GM21717 (cell line): ENCODE measurements around the gene RHOU.
"Not testable (repeated sequence)": the region's sequence is repeated elsewhere in the genome, so short reads cannot be mapped to it uniquely, and the experiment has no call there.

ENCODE experiments used
- ATAC-seq: cut with Tn5 transposase; IDR thresholded peaks from one replicate; pipeline ENCODE4 v1.9.1; 2021; ENCODE audit warnings: mild to moderate bottlenecking, moderate library complexity; ENCODE audit not compliant: unreplicated experiment

RHOU gene

DNA sequence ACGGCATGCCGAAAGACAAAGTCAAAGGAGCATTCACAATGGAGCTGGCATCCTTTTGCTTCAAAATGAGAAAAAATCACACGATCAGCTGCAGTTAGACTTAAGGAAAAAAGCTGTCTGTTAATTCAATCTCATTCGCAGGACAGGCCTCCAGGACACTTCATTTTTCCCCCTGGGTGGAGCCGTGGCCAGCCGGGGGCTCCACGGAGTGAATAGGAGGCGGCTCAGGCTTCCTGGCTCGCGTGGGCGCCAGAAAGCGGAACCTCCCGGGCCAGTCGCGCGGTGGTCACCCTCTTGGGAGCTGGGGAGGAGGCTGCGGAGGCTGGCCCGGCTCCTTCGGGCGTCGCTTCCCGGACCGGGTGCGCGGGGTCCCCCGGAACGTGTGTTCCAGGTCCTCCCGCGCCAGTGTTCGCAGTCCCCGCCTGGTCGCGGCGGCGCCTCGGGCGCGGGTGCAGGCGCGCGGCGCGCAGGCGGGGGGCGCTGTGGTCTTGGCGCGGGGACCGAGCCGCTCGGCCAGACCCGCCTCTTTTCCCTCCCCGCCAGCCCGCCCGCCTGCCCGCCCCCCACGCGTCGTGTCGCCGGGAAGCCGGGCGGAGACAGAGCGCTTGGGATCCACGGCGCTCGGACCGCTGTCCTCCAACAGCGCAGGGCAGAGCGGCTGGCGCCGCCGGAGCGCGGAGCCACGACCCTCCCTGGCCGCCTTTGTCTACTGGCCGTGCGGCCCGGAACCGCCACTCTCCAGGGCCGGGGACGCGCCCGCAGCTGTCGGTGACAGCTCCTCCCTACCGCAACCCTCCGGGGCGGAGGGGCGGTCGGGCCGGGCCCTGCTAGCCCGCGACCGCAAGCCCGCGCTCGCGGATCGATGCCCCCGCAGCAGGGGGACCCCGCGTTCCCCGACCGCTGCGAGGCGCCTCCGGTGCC, at the start of gene RHOU:
Gene RHOU (plus strand): TSS at position 599 of the 921 bp plus-strand sequence. CDS start 264 bp downstream, at position 863.
- no peak for ATAC-seq

DNA sequence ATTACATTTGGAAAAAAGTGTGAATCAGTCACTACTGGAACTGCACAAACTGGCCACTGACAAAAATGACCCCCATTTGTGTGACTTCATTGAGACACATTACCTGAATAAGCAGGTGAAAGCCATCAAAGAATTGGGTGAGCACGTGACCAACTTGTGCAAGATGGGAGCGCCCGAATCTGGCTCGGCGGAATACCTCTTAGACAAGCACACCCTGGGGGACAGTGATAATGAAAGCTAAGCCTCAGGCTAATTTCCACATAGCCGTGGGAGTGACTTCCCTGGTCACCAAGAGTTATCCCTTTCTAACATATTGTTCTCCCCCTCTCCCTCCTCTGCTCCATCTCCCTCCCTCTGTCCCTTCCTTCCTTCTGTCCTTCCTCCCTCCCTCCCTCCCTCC, 47.7 kb upstream of the RHOU start:
- no peak for ATAC-seq

DNA sequence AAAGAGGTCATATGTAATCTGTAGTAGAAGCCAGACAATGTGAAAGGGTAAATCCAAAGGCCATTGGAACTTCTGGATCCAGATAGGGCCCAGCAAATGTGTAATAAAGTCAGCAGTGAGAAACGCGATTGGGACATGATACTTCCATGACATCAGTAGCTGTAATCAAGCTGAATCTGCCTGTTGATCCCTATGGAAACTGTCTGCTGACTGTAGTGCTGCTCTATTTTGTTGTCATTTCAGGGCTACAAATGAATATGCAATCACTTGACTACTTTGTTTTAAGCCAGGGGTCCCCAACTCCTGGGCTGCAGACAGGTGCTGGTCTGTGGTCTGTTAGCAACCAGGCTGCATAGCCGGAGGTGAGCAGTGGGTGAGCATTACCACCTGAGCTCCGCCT, 46.0 kb upstream of the RHOU start:
- no peak for ATAC-seq

DNA sequence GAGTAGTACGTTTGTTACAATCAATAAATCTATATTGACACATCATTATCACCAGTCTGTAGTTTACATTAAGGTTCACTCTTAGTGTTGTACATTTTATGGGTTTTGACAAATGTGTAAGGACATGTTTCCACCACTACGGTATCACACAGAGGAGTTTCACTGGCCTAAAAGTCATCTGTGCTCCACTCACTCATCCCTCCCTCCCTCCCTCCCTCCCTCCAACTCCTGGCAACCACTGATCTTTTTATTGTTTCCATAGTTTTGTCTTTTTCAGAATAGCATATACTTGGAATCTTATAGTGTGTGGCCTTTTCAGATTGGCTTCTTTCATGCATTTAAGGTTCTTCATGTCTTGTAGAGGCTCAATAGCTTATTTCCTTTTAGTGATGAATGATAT, 44.1 kb upstream of the RHOU start:
- ATAC-seq = no peak

DNA sequence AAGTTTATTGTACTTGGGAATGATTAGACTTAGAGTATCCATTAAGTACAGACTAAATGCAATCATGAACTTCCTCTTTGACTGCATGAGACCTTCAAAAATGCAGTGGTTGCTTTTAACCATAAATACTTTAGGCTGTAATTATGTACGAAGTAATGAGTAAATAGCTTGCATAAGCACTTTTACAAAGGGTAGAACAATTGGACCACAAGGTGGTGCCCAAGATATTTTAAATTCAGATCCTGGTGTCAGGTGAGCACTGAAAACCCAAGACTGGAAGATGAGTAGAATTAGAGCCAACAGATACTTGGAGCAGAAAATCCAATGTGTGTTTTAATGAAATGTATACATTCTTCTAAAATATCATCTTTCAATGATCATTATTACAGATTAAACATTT, 43.4 kb upstream of the RHOU start:
- ATAC-seq = no peak

DNA sequence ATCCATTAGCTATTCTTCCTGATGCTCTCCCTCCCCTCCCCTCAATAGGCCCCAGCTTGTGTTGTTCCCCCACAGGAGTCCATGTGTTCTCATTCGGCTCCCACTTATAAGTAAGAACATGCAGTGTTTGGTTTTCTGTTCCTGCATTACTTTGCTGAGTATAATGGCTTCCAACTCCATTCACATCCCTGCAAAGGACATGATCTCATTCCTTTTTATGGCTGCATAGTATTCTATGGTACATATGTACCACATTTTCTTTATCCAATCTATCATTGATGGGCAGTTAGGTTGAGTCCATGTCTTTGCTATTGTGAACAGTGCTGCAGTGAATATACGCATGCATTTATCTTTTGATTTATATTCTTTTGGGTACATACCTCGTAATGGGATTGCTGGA, 40.8 kb upstream of the RHOU start:
- ATAC-seq = not testable (repeated sequence)

DNA sequence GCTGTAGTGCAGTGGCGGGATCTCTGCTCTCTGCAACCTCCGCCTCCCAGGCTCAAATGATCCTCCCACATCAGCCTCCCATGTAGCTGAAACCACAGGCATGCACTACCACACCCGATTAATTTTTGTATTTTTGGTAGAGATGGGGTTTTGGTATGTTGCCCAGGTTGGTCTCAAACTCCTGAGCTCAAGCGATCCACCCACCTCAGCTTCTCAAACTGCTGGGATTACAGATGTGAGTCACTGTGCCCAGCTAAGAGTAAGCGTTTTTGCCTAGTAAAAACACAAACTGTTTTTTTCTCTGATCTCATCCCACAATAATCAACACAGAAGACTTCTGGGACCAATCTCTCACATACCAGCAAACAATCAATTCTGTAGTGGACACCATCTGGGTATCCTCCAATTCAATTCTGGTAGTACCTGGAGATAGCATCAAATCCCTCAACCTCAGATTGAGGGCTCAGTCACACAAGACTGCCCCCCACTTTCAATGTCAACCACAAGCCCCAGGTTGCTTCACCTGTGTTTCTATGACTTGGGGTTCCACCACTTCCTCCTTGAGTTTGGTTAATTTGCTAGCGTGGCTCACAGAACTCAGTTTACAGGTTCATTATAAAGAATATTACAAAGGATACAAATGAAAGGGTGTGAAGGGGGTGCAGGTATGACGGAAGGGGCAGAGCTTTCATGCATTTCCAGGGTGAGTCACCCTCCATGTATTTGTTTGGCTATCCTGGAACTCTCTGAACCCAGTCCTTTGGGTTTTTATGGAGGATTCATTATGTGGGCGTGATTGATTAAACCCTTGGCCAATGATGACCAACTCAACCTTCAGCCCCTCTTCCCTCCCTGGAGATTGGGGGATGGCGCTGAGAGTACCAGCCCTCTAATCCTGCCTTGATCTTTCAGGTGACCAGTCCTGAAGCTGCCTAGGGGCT, 40.0 kb upstream of the RHOU start:
- no peak for ATAC-seq

DNA sequence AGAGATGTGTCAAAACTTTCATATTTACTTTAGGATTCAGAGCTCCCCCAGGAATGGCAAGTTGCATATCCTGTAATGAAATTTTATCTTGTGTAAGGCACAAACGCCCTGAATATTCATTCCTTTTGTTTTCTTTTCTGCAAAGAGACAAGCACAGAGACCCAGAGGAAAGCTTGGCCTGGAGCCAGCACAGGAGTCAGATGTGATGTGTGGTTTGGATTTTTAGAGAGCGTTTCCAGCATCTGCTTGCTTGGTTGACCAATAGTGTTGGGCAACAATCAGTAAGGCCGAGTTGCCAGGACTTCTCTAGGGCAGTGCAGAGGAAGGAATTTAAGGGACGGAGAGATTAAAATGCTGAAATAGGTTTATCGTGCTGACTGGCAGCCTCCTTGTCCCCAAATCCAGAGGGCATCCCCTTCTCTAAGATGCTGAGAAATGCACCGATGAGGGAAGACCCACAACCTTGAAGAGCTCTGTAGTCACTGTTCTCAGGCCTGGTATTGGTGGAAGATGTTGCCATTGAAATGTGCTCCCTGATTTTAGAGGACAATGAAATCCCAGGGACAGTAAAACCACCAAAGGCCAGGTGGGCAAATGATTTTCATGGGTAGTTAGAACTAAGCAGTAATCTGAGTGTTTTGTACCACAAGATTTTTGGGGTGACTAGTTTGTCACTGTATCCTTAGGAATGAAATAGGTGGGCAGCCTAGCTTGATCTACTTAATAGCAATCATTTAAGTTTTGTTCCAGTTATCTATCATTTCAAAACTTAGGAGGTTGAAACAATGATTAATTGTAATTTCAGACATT, 37.9 kb upstream of the RHOU start:
- ATAC-seq = no peak

DNA sequence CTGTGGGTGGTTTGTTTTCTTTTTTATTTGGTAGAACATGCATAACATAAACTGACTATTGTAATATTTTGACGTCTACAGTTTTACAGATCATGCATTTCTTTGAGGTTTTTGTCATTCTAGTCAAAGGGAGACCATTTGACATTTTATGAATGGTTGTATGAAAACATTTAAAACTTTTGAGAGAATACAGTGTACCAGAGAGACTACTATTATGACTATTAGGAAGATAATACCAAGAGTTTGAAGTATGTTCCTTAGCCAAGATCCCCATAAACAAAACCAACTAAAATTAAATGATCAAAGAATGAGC, 37.3 kb upstream of the RHOU start:
- no peak for ATAC-seq

DNA sequence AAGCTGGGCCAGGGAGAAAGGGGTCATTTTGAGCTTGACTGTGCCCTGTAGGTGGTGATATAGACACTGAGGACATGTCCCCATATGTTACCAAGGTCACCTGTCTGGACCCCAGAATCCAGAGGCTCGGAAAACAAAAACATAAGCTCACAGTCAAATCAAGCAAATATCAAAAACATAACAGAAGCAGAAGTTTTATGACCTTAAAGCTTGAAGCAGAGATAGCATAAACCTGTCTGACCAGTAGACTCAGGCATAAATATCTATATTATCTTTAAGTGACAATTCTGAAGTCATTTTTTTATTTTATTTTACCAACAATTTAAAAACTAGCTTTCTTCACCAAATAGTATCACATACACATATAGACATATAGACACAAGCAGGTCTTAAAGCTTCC, 32.8 kb upstream of the RHOU start:
- no peak for ATAC-seq

DNA sequence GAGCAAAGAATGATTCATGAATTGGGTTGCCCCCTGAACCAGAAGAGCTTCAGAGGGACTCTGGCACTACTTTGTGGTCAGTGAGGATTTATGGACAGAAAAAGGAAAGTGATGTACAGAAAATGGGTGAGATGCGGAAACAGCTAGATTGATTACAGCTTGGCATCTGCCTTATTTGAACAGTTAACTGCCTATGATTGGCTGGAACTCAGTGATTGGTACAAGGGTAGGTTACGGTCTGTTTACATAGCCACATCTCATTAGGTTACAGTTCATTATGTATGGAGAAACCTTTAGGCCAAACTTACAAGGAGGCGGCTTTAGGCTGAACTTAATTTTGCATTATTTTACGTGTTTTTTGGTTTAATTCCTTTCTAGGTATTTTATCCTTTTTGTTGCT, 29.0 kb upstream of the RHOU start:
- ATAC-seq = no peak

DNA sequence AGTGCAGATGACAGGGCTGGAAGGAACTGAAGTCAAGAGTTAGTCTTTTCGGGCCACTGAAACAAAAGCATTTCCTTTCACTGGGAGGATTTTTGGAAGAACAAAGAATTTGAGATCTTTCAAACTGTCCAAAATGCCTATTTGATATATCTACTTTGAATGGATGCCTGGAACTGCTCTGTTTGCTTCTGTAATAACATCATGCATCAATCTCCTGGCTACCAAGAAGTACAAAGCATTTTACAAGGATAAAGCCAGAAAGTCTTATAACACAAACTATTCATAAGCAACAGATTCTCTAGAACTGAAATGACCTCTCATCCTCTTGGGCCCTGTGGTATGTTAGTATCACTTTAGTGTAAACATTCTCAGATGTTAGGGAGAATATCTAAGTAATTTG, 18.2 kb upstream of the RHOU start:
- ATAC-seq = no peak

DNA sequence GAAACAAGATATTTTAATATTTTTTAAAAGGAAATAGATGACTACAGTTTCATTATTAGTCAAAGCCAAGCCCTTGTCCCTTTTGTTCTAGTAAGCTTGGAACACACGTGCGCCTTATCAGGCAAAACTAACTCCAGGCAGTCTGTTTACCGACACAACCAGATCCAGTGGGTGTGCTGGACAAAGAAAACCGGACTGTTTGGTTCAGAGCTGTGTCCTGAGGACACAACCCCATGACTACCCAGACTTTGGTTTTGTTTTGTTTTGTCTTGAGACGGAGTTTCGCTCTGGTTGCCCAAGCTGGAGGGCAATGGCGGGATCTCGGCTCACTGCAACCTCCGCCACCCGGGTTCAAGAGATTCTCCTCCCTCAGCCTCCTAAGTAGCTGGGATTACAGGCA, 13.9 kb upstream of the RHOU start:
- ATAC-seq = no peak

DNA sequence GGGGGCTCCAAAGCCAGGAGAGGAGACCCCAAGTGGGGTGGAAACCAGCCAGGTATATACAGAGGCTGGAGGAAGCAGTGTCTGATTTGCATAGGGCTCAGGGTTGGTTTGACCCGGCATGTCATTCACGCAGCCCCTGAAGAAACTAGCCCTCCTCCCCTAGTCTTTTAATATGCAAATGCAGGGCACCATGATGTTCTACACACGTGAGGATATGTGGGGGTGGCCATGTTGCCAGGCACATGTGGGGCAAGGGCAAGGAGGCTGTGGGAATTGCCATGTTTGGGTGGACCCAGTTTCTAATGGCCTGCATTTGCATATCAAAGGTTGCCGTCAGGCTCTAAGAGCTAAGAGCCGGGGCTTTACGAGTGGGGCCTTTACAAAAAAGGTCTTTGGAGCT, 12.0 kb upstream of the RHOU start:
- ATAC-seq = no peak

DNA sequence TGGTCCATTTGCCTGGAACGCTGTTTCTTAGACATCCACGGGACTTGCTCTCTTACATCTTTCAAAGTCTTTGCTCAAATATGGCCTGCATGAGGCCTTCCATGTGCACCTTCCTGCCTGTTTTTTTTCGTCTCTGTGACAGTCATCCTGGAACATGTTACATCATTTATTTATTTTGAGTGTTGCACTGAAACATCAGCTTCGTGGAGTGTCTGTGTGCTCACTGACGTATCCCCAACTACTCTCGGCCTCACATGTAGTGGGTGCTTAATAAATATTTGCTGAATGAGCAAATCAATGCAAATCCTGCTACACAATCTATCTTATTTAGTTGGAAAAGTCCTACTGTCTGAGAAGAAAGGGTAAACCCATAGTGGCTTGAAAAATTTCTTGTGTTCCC, 11.4 kb upstream of the RHOU start:
- ATAC-seq = no peak

DNA sequence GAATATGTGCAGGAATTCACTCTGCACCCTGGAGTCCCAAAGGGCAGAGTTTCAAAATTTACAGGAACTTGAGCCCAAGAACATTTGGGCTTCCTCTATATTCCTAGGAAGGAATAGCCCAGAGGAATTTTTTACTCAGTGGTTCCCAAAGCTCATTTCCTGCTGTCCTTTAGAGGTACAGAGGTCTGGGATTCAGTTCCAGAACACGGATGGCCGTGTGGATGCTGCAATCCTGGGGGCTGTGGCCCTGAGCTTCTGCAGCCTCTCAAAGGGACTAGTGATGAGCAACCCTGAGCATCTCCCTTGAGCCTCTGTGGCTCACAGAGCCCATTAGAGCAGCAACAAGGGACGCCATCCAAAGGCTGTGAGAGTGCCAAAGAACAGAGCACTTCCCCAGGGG, 10.1 kb upstream of the RHOU start:
- ATAC-seq = no peak

DNA sequence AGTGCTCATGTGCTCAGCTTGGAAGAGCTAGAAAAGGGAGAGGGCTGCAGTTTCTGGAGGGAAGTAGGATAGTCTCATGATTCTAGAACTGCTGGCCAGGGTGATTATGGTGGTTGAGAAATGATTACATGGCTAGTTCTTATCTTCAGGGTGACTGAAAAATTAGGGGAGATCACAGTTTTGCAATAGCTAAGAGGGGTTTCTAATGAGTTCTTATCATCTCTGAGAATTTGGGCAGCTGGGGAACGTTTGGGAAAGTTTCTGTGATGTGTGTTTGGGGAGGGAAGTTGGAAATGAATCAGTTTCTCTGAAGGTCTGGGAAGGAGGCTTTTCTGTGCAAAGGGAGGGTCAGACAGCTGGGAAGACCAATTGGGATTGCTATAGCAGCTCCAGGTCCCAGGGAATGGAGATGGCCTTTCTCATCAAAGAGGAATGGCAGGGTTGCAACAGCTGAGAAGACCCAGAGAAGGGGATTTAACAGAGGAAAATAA, 7.6 kb upstream of the RHOU start:
- no peak for ATAC-seq

DNA sequence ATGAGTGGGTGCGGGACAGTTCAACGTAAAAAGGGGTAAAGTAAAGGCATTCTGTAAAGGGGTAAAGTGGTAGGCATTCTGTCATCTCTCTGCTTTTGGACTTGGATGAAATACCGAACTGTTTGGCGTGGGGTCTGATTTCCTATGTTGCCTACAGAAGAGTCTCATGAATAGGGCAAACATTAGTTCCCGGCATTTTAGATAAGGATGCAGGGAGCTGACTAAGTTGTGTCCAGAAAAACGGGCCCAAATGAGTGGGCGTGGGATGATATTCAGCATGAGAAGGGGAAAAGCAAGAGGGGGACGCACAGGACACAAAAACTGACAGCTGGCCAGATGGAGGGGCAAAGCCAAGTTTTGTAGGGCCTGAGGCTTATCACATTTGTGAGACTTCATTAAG, 2.9 kb upstream of the RHOU start:
- no peak for ATAC-seq

DNA sequence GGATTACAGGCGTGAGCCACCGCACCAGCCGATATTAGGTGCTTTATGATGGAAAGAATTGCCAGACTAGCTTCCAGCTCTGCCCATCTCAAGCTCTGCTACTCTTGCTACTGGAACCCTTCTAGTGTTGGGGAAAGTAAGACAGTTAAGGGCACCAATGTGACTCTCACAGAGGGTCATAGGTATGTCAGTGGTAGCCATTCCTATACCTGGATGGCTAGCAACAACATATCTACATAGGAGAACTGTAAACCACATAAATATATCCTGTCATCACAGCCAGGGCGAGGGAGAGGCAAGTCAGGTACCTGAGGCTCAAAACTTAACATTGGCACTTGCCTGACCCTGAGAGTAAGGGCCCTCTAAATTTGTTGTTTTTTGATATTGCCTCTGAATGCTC, 1.7 kb upstream of the RHOU start:
- ATAC-seq = no peak

DNA sequence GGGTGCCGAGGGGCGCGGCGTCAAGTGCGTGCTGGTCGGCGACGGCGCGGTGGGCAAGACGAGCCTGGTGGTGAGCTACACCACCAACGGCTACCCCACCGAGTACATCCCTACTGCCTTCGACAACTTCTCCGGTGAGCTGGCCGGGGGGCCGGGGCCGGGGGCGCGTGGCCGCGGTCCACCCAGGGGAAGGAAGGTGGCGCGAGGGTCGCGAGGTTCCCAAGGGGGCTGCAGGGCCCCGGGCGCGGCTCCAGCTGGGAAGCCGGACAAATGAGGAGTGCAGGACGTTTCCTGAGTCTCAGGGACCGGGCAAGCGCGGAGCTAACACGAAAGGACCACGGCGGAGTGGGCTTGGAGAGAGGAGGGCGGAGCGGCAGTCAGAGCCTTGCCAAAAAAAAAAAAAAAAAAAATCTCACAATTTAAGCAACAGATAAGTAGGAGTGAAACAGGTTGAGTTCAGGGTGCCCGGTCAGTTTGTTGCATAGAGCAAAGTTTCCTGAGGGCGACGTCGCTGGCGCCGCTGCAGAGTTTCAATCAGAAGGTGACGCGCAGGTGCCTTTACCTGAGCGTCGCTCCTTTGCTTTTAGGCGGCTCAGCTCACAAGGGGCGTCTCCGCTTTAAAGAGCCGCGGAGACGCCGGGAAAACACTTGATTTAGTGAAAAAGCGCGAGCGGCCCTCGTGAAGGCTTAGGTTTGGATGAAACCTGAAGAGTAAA, 750 bp downstream of the RHOU start:
- no peak for ATAC-seq
